H1 (cell line): ENCODE measurements around the gene CSE1L. TPM values are rescaled to one million over a fixed set of nuclear protein-coding genes. Genes with fewer than 3 reads are reported as not detected.

Source experiments
- RFX5 ChIP-seq: IDR thresholded peaks from 2 replicates; pipeline ENCODE4 v1.6.1; 2011; ENCODE audit warnings: low read depth, low read length, improper control_type of control experiment, borderline replicate concordance
- SP2 ChIP-seq: IDR thresholded peaks from 2 replicates; pipeline ENCODE4 v1.6.1; 2012; ENCODE audit warnings: mild to moderate bottlenecking, low read length, inconsistent platforms
- polyA plus RNA-seq, 7 experiments: library from polyadenylated mRNA; depleted of rRNA in 3 of 7; stranded (reverse) in 5 of 7; unstranded in 2 of 7; fragments of >200 nt in 5 of 7; fragments of 200-250 nt in 2 of 7; gene quantifications; 1 replicate in 5 of 7; 2 replicates in 1 of 7; 4 replicates in 1 of 7; pipeline versions ENCODE4 v1.2.1 to v1.2.3, GENCODE V29; 2011 to 2013; ENCODE audit warnings: missing spikeins in 2 of 7, mixed read lengths in 2 of 7
- total RNA-seq: library from RNA; stranded (reverse); fragmentation: NEBNext Ultra II Directional; extraction: Animal tissue kit (Norgen Biotek cat#: 25700); gene quantifications from 2 replicates; pipeline ENCODE4 v1.2.1, GENCODE V29; 2021
- TF ChIP-seq, protein P1 (sequence below): IDR thresholded peaks from 2 replicates; pipeline ENCODE4 v1.6.1; 2012; ENCODE audit warnings: inconsistent platforms

CSE1L gene
- total and polyA plus RNA-seq, 2 of the 8 experiments (the other 6 are each of a cell fraction or from before 2014, with no cell fraction given): 94.1 to 269 TPM

DNA sequence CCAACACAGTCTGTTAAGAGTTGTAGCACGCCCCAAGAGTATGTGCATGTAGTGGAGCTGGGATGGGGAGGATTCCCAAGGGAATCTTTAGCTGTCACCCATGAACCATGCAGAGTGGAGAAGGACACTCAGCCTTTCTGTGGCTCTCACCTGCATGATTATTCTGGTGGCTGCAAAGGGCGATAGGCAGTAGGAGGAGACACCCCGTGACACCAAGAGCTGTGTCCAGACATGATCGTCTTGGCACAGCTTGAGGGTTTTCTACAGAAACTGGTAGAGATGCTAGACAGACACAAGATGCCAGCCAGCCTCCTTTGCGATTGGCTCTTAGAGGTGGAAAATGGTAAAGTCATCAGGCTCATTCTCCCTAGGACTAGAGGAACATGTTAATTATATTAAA, 3.1 kb upstream of the CSE1L start (continued):
- TF ChIP-seq SP2 (no peak), RFX5 (no peak)
- TF ChIP-seq, protein P1, sequence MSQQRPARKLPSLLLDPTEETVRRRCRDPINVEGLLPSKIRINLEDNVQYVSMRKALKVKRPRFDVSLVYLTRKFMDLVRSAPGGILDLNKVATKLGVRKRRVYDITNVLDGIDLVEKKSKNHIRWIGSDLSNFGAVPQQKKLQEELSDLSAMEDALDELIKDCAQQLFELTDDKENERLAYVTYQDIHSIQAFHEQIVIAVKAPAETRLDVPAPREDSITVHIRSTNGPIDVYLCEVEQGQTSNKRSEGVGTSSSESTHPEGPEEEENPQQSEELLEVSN: no peak
